Hepatocyte (in vitro differentiated cells): ENCODE measurements around the gene GRK2.

Experiments used
- CTCF ChIP-seq: fragments of 200-600 bp; sonication (generic); IDR thresholded peaks from 2 replicates; pipeline ENCODE4 v1.5.1; 2016; ENCODE audit warnings: antibody characterized with exemption, mild to moderate bottlenecking; ENCODE audit not compliant: poor library complexity
- EZH2 ChIP-seq: fragments of 200-600 bp; sonication (generic); IDR thresholded peaks from 2 replicates; pipeline ENCODE4 v1.6.1; 2016; ENCODE audit warnings: antibody characterized with exemption, mild to moderate bottlenecking, borderline replicate concordance

GRCh38 chr11:67278939-67279588, 12.8 kb downstream of the GRK2 start:
- TF ChIP-seq CTCF = no peak
- TF ChIP-seq EZH2 = no peak
